Stimulated activated memory B cell treated with anti-CD40 and anti-IgM and Interleukin-4, amounts not matched to agents 10 μg/mL and 1 μg/mL and 100 μg/mL, for 72 hours (primary cell): ENCODE results near the gene EHF.
"Not testable (repeated sequence)": the region's sequence is repeated elsewhere in the genome, so short reads cannot be mapped to it uniquely, and the experiment has no call there.

Experiments used
- ATAC-seq: fragments of 150-1000 bp; cut with Tn5 transposase; 2 replicates; pipeline ENCODE4 v1.10.0; 2021
- H3K27ac Mint-ChIP-seq: one replicate; pipeline ENCODE4 v1.8.0; 2022; ENCODE audit warnings: mild to moderate bottlenecking, mixed read lengths
- H3K27me3 Mint-ChIP-seq: one replicate; pipeline ENCODE4 v1.8.0; 2022; ENCODE audit warnings: mixed read lengths
- H3K36me3 Mint-ChIP-seq: one replicate; pipeline ENCODE4 v1.8.0; 2022; ENCODE audit warnings: mixed read lengths
- H3K4me1 Mint-ChIP-seq: one replicate; pipeline ENCODE4 v1.8.0; 2022; ENCODE audit warnings: mixed read lengths
- H3K4me3 Mint-ChIP-seq: one replicate; pipeline ENCODE4 v1.8.0; 2022; ENCODE audit warnings: mild to moderate bottlenecking, moderate library complexity, mixed read lengths
- H3K9me3 Mint-ChIP-seq: one replicate; pipeline ENCODE4 v1.8.0; 2022; ENCODE audit warnings: mixed read lengths

EHF gene

DNA sequence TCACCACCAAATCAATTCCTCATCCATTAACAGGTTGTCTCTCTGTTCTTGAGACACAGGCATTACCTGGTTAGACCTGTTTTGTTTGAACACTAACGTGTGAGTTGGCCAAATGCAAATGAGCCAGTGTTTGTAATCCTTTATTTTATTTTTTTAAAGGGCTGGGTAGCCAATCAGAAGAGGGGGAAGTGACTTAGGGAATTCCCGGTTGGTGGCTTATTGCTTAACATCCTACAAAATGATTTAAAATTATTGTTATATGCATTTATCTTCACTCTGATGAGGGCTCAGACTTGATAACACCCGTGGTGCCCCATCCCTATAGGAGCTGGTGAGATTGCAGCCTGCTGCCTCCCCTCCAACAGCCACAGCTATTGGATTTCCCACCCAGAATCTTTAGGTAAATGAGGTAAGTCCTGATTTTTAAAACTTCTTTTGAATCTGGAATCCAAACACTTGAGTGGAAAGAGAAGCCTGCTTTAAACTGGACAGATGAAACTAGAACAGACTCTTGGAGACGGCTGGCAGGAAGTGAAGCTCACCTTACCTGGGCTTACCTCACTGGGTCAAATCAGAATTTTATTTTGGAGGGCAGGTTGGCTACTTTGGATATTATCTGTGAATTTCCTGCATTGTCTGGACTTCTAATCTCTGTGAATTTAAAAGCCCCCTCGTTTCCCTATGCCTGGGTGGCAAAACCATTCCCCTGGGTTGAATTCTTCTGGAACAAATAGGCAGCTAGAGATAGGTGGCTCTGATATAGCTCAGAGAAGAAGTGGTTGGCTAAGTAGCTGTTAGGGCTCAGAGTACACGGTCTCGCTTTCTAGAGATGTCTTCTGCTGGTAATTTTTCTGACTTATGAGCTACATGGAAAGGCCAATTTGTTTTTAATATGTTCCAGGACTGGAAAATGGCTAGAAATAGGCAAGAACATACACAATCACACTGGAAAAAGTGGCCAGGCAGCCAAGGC is at the start of gene EHF:
Gene EHF (plus strand): TSS at position 274 of the 973 bp plus-strand sequence. CDS start 21,538 bp downstream, outside the sequence.
- H3K9me3 Mint-ChIP-seq = no peaks in the 10 kb centered on the region
- H3K36me3 Mint-ChIP-seq = no peaks in the 10 kb centered on the region
- H3K27ac Mint-ChIP-seq = peak within 1 kb of the TSS; percentile 48
- H3K4me3 Mint-ChIP-seq = no peak within 1 kb of the TSS
- ATAC-seq = no peak
- peaks cover 11% of the 10 kb centered on the region for H3K27me3 Mint-ChIP-seq
- peaks cover 59% of the 10 kb centered on the region for H3K4me1 Mint-ChIP-seq

DNA sequence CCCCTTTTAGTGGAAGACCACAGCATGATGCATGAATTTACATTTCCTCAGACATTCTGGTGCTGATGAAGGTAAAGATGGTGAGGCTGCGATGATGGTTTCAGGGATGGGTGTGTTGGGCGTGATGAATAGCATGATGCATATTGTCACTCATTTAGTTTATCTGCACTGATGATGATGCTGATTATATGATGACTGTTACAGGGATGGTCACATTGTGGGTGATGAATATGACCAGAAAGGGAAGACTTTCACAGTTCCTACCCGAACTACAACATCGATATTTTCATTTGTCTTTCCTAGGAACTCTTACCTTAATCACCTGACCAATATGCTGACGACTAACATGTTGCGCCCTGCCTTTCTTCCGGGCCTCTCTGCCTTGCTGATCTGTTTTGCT is 47.4 kb upstream of the EHF start:
- H3K9me3 Mint-ChIP-seq = no peaks in the 10 kb centered on the region
- H3K36me3 Mint-ChIP-seq = no peaks in the 10 kb centered on the region
- ATAC-seq = no peak
- H3K27me3 Mint-ChIP-seq = peaks cover 60% of the 10 kb centered on the region
- H3K4me3 Mint-ChIP-seq = no peak overlapping the region
- H3K4me1 Mint-ChIP-seq = no peaks in the 10 kb centered on the region
- no peak overlapping the region for H3K27ac Mint-ChIP-seq

DNA sequence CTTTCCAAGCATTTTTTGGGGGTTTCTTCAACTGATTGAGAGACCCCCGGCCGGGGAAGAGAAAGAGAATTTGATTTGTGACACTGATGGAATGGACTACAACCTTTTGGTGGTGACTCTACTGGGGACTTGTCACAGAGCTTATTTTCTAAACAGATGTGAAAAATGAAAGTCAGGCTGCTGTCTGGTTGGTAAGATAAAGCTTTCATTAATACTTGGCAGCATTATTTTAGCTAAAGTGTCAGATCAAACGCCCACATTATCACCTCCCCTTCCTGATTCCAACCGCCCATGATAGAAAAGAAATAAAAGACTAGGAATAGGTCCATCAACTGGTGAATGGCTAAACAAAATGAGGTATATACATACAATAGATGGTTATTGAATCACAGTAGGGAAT is 45.6 kb upstream of the EHF start:
- no peaks in the 10 kb centered on the region for H3K4me1 Mint-ChIP-seq
- ATAC-seq = no peak
- peaks cover 65% of the 10 kb centered on the region for H3K27me3 Mint-ChIP-seq
- H3K27ac Mint-ChIP-seq = no peak overlapping the region
- H3K36me3 Mint-ChIP-seq = no peaks in the 10 kb centered on the region
- H3K9me3 Mint-ChIP-seq = no peaks in the 10 kb centered on the region
- no peak overlapping the region for H3K4me3 Mint-ChIP-seq

DNA sequence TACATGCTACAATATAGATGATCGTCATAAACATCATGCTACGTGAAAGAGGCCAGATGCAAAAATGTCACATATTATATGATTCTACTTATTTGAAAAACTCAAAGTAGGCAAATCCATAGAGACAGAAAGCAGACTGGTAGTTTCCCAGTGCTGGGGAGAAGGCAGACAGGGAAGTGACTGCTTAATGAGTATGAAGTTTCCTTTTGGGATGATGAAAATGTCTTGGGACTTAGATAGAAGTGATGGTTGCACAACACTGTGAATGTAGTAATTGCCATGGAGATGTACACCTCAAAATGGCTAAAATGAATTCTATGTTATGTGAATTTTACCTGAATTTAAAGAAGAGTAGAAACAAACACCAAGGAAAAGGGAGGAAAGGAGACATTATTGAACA is 45.2 kb upstream of the EHF start:
- Mint-ChIP-seq H3K4me1 (no peaks in the 10 kb centered on the region), H3K27me3 (peaks cover 61% of the 10 kb centered on the region), H3K36me3 (no peaks in the 10 kb centered on the region), H3K27ac (no peak overlapping the region), H3K9me3 (no peaks in the 10 kb centered on the region), H3K4me3 (no peak overlapping the region)
- ATAC-seq = no peak

DNA sequence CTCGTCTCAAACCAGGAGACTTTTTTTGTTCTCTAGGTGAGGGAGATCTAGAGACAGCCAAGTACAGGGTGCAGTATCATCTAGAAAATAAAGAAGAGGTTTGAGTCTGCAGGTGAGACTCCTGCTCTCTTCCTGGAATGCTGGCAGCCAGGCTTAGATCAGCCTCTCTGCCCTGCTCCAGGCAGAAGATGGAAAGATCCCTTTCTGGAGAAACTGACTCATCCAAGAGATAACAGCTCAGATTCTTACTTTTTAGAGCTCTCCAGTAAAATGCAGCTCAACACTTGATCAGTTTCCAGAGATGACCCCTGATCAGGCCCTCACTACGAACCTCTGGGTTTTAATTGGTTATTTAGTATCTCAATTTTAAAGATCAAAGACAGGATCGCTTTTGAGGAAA is 44.6 kb upstream of the EHF start:
- Mint-ChIP-seq H3K4me1 (no peaks in the 10 kb centered on the region), H3K36me3 (no peaks in the 10 kb centered on the region), H3K27ac (no peak overlapping the region), H3K4me3 (no peak overlapping the region), H3K27me3 (peaks cover 54% of the 10 kb centered on the region), H3K9me3 (no peaks in the 10 kb centered on the region)
- no peak for ATAC-seq

DNA sequence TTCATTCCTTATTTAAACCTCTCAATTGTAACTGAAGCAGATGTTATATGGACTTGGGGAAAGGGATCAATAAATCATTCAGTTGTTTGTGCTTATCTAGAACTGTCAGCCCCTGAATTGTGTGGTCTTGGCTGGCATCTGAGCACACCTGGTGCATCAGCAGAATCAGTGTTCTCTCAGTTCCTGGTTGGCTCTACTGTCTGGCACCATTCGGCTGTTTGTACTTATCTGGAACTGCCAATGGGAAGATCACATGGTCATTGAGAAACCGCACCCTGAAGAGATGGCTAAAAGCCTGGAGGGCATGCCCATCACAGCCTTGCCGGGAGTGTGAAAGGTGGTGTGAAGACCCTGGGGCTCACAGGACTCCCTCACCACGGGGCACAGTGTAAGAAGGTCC is 37.1 kb upstream of the EHF start:
- Mint-ChIP-seq H3K36me3 (no peaks in the 10 kb centered on the region), H3K27ac (peak overlapping the region; percentile 4), H3K27me3 (peaks cover 9% of the 10 kb centered on the region), H3K4me3 (no peak overlapping the region), H3K4me1 (peaks cover 24% of the 10 kb centered on the region), H3K9me3 (no peaks in the 10 kb centered on the region)
- ATAC-seq = no peak

DNA sequence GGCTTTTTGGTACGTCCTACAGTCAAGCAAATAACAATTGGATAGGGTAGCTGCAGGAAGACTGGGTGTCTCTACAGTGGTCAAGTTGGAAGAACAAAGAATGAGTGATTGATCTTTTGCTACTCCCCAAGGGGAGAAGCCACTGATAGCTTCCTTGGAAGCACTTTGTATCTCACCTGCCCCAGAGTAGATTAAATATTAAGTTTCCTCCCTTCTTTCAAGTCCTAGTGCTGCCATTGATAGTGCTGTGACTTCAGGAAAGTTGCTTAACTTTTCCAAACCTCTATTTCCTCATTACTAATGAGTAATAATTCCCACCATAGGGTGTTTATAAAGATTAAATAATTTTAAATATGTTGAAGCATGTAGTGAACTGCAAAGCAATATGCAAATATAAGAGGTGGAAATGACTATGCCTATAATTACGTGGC is 35.6 kb upstream of the EHF start:
- no peak for ATAC-seq
- Mint-ChIP-seq H3K27ac (no peak overlapping the region), H3K9me3 (no peaks in the 10 kb centered on the region), H3K4me3 (no peak overlapping the region), H3K36me3 (no peaks in the 10 kb centered on the region), H3K27me3 (no peaks in the 10 kb centered on the region), H3K4me1 (peaks cover 24% of the 10 kb centered on the region)

DNA sequence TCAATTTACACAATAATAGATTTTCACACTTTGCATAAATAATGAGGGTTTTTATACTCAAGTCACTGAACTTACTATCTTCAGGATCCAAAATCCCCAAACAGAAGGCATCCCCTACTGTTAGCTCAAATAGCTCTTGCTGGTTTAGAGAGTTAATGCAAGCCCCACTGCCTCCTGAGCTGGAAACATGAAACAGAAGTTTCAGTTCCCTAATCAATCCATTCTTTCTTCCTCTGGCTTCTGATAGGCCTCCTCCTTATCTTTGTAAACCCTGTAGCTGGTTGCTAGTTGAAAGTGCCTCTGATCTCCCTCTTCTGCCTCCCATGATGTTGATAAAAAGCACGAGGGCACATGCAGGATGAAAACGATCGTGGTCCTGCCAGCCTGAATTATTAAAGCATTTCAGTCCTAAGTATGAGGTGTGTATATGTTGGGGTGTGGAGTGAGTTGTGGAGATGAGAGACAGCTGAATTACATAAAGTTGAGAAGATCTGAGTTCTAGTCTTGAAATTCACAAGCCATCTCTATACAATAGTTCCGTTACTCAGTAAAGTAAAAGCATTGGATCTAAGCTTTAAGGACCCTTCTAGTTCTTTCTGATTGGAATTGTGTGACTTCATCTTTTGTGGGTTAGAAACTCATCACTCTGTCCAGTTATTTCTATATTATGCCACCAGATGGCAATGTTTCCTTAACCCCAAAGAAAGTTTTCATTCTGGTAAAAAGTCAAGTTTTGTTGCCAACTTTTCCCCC is 35.0 kb upstream of the EHF start:
- Mint-ChIP-seq H3K27ac (peak overlapping the region; percentile 55), H3K36me3 (no peaks in the 10 kb centered on the region), H3K27me3 (no peaks in the 10 kb centered on the region), H3K9me3 (no peaks in the 10 kb centered on the region), H3K4me3 (no peak overlapping the region), H3K4me1 (peaks cover 24% of the 10 kb centered on the region)
- ATAC-seq = peak; percentile 94

DNA sequence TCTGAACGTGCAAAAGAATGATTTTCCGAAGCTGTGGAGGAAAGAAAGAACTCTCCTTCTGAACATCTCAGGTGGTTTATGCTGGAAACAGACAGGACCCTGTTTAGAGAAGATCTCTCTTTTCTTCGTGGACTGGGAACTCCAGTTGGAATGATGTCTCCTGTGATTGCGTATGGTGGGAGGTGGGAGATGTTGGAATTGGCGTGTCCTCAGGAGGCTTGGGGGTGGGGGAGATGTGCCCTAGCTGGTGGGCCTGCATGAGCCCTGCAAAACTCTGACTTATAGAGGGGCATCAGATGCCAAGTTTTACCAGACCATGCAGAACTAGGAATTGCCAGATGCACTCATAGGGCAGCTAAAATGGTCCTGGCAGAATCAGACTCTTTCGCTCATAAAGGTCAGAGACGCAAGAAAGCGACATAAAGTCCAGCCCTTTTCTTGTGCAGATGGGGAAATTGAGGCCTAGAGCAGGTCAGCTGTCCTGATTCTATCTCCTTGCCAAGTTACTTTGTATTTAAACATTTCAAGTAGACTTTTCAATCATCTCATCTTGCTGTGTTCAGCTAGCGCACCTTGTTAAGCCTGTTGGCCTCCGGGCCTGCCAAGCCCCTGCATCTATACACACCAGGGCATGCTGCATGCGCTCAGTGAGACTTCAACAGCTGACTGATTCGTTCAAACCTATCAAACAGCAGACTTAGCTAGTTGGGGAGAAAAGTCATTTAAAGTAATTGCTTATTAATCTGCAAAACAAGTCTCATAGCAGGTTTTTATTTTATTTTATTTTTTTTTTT is 34.2 kb upstream of the EHF start:
- Mint-ChIP-seq H3K4me3 (no peak overlapping the region), H3K4me1 (peaks cover 24% of the 10 kb centered on the region), H3K27me3 (no peaks in the 10 kb centered on the region), H3K36me3 (no peaks in the 10 kb centered on the region), H3K27ac (peak overlapping the region; percentile 55), H3K9me3 (no peaks in the 10 kb centered on the region)
- ATAC-seq = no peak

DNA sequence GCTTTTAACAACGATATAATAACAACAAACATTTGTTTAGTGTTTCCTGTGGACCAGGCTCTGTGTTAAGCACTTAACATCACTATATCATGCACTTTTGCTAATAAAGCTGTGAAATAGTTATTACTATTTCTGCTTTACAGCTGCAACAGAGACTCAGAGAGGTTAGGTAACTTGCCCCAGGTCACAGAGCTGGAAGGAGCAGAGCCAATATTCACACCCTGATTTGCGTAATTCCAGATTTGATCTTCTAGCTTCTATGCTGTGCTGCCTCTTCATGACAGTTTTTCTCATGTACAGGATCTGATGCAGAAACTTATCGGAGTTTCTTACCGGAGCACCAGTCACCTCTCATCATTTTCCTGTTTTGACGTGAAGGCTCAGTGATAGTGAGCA is 33.6 kb upstream of the EHF start:
- no peak overlapping the region for H3K4me3 Mint-ChIP-seq

DNA sequence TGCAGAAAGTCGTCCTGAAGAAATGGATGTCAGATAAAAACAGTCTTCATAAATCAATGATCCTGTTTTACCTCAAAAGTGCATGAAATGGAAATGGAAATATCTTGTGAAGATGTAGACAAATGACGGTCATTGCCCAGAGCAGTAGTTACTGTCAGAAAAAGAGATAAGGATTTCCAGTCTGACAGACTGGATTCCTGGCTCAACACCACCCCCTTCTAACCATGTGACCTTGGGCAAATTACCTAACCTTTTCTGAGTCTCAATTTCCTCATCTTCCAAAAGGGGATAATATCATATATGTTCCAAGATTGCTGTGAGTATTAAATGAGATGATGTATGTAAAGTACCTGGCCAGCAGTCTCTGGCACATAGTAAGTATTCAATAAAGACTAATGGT is 32.9 kb upstream of the EHF start:
- ATAC-seq = no peak
- Mint-ChIP-seq H3K27ac (no peak overlapping the region), H3K4me3 (no peak overlapping the region), H3K9me3 (peaks cover 5% of the 10 kb centered on the region), H3K4me1 (peaks cover 24% of the 10 kb centered on the region), H3K36me3 (peaks cover 3% of the 10 kb centered on the region), H3K27me3 (peaks cover 6% of the 10 kb centered on the region)

More for the DNA sequence above, 33.6 kb upstream of the EHF start:
- peaks cover 24% of the 10 kb centered on the region for H3K4me1 Mint-ChIP-seq
- no peaks in the 10 kb centered on the region for H3K27me3 Mint-ChIP-seq
- no peak overlapping the region for H3K27ac Mint-ChIP-seq
- ATAC-seq = no peak
- peaks cover under 1% of the 10 kb centered on the region for H3K9me3 Mint-ChIP-seq
- no peaks in the 10 kb centered on the region for H3K36me3 Mint-ChIP-seq

DNA sequence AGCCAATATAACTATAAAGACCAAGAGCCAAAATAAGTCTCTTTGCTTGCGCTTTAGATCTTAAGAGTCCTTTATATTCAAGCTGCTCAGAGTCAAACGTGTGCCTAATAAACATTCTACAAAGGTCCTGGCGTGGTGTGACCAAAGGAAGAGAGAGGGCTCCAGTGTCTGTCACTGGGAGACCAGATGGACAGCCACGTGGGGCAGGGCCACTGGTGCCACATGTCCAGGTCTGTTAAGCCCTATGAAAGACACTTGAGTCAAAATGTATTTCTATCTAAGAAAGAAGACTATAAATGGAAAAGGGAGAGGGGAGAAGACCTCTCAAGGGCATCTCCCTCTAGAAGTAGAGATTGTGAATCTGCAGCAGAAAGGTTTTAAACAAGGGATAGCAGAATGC is 32.2 kb upstream of the EHF start:
- Mint-ChIP-seq H3K4me1 (peaks cover 24% of the 10 kb centered on the region), H3K9me3 (peaks cover 10% of the 10 kb centered on the region), H3K4me3 (no peak overlapping the region), H3K36me3 (peaks cover 8% of the 10 kb centered on the region), H3K27ac (no peak overlapping the region), H3K27me3 (peaks cover 12% of the 10 kb centered on the region)
- ATAC-seq = no peak

DNA sequence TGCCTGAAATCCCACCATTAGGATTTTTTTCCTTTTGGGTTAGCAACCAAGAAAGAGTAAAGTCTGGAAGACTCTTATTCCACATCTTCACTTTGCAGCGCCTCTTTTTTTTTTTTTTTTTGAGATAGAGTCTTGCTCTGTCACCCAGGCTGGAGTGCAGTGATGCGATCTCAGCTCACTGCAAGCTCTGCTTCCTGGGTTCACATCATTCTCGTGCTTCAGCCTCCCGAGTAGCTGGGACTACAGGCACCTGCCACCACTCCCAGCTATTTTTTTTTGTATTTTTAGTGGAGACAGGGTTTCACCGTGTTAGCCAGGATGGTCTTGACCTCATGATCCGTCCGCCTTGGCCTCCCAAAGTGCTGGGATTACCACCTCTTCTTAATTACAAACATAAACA is 31.7 kb upstream of the EHF start:
- peaks cover 17% of the 10 kb centered on the region for H3K27me3 Mint-ChIP-seq
- ATAC-seq, H3K27ac Mint-ChIP-seq, H3K4me3 Mint-ChIP-seq: not testable (repeated sequence)
- H3K36me3 Mint-ChIP-seq = peaks cover 13% of the 10 kb centered on the region
- H3K4me1 Mint-ChIP-seq = peaks cover 23% of the 10 kb centered on the region
- peaks cover 13% of the 10 kb centered on the region for H3K9me3 Mint-ChIP-seq

DNA sequence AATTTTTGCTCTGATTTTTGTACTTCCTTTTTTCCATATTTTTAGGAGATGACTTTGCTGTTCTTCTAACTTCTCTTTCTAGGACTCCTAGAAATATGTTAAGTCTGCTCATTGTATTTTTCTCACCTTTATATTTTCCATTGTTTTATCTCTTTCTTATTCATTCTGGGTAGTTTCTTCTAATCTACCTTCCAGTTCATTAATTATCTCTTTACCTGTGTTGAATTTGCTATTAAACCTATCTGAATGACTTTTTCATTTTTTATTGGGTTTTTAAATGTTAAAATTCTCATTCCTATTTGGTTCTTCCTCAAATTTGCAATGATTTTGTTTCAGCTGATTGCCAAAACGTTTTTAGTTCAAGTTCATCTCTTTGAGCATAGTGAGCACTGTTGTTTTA is 27.8 kb upstream of the EHF start:
- H3K9me3 Mint-ChIP-seq = peaks cover 13% of the 10 kb centered on the region
- H3K36me3 Mint-ChIP-seq = peaks cover 13% of the 10 kb centered on the region
- no peaks in the 10 kb centered on the region for H3K4me1 Mint-ChIP-seq
- H3K27ac Mint-ChIP-seq = no peak overlapping the region
- peaks cover 18% of the 10 kb centered on the region for H3K27me3 Mint-ChIP-seq
- no peak overlapping the region for H3K4me3 Mint-ChIP-seq
- no peak for ATAC-seq

DNA sequence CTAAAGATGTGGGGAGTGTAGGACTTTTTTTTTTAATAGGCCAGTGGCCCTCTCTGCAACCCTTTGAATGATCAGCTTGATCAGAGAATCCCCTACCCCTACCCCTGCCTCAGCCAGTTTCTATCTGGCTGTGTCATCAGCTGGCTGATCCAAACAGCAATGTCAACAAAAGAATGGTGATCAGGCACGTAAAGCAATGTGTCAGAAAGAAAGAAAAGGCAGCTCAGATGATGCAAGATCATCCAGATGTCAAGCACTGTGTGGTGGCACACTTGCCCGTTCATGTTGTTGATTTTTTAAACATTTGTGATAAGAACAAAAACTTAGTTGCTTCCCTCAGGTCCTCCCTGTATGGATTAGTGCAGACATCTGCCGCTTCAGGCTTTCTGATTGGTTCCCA is 26.3 kb upstream of the EHF start:
- H3K27ac Mint-ChIP-seq = no peak overlapping the region
- H3K27me3 Mint-ChIP-seq = peaks cover 18% of the 10 kb centered on the region
- ATAC-seq = no peak
- no peak overlapping the region for H3K4me3 Mint-ChIP-seq
- peaks cover 4% of the 10 kb centered on the region for H3K4me1 Mint-ChIP-seq
- H3K9me3 Mint-ChIP-seq = peaks cover 13% of the 10 kb centered on the region
- peaks cover 13% of the 10 kb centered on the region for H3K36me3 Mint-ChIP-seq
